ENCODE results near the gene PTPRA.

PTPRA gene

DNA sequence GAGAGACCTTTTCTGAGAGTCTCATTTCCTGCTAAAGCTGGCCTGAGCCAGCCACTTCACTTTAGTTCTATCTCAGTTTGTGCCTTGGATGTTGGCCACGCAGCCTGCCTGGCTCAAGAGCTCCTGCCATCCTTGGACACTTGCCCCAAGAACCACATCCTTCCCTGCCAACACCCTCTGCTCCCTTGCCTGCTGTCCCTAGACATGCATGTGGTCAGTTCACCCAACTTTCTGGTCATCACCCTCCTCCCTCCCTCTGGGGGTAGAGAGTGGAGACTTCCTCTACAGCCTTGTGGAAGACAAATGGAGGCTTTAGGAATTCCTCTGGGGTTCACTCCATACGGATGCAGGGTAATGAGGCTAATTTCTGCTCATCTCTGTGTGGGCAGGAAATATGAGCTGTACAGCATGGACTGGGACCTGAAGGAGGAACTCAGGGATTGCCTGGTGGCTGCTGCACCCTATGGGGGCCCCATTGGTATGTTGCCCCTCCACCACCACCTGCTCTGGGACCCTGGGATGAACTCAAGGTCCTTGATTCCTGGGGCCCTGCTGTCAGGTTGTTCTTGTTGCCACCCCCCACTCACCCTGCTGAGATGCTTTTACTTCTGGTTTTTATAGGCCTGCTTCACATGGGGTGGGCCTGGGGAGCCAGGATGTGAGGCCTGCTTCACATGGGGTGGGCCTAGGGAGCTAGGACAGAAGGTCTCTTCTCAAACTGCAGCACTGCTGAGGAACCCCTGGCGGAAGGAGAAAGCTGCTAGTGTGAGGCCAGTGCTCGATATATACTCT is 13.8 kb upstream of the PTPRA start:
- DNase-seq, result no peak

DNA sequence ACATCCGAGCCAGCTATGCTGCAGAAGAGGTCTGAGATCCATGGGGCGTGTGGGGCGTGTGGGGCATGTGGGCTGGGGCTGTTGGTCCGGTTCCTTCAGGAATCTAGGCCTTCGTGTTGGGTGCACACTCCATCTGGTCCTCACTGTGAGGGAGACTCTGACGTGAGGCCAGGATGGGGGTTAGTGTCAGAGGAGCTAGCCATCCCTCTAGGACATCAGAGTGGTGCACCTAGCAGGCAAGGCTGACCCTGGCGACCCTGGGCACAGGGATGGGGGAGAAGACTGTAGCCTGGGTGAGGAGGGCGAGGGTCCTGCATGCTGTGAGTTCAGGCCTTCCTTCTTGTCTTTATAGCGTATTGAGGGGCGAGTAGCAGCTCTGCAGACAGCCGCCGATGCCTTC is 8.7 kb upstream of the PTPRA start:
- no peak for DNase-seq

DNA sequence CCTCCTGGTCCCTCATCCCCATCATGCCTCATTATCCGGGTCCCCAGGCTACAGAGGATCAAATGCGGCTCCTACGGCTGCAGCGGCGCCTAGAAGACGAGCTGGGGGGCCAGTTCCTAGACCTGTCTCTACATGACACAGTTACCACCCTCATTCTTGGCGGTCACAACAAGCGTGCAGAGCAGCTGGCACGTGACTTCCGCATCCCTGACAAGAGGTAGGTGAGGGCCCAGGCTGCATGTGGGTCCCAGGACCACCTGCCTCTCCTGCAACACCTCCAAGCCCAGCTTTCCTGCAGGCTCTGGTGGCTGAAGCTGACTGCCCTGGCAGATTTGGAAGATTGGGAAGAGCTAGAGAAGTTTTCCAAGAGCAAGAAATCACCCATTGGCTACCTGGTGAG is 8.2 kb upstream of the PTPRA start:
- no peak for DNase-seq

DNA sequence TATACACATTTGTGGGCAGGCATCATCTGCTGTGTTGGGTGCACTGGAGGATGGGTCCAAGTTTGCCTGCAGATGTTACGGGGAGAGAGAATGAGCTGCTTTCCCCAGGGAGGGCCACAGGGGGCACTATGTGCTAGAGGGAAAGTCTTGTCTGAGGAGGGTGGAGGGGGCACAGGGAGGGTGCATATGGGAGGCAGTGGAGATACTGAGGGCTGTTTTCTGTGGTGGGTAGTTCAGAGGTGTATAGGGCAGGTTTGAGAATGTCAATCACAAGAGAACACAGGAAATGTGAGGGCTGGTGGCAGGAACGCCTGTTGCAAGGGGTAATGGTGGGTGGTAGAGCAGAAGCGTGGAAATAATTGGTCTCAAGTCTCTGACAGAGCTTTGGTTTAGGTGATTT is 7.7 kb upstream of the PTPRA start:
- peak; percentile 38 for DNase-seq

DNA sequence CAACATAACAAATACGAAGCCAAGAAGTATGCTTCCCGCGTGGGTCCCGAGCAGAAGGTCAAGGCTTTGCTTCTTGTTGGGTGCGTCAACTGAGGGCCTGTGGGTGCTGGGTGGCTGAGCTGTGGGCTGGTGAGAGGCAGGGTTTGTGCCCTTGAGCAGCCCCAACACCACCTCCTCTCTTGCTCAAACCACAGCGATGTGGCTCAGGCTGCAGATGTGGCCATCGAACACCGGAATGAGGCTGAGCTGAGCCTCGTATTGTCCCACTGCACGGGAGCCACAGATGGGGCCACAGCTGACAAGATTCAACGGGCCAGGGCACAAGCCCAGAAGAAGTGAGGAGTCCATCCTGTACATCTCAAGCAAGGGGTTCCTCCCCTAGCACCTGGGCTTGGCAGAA is 7.0 kb upstream of the PTPRA start:
- DNase-seq, result no peak

DNA sequence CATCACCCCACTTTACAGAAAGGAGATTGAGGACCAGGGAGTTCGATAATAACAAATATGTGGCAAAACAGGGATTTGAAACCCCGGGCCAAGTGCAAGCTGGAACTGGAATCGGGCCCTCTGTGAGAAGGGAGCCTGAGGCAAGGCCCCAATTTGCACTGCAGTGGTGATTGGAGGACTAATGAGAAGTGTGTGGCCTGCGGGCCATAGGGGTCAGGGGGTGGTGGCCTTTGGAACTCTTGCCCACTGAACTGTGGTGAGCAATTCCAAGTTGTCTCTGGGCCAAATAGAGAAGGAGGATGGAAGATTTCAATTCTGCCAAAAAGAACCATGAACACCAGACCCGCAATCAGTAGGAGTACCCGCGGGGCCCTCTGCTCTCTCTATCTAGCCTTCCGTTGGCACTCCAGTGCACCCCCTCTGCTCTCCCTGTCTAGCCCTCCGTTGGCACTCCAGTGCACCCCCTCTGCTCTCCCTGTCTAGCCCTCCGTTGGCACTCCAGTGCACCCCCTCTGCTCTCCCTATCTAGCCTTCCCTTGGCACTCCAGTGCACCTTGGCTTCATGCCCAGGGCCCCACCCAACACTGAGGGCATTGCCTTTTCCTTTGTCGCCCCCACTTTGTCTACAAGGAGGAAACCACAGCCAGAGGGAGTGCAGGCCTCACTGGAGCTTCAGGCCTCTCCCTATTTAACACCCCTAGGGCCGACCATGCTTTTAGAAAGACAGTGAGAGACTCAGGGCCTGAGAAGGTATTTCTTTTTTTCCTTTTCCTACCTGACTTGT is 6.0 kb upstream of the PTPRA start:
- DNase-seq, result no peak

DNA sequence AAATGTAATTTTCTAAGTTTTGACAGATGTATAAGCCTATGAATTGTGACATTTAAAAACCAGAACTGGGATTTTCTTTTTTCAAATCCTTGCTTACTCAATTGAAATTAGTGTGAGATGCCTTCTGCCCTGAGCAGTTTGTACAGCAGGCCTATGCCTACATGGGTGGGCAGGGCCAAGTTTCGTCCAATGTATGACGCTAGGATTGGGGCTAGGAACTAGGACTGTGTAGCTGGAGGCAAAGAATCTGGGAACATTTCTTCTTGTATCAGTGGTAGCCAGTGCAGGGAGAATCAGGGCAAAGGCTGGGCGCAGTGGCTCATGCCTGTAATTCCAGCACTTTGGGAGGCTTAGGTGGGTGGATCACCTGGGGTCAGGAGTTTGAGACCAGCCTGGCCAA is 3.9 kb upstream of the PTPRA start:
- DNase-seq, result no peak

DNA sequence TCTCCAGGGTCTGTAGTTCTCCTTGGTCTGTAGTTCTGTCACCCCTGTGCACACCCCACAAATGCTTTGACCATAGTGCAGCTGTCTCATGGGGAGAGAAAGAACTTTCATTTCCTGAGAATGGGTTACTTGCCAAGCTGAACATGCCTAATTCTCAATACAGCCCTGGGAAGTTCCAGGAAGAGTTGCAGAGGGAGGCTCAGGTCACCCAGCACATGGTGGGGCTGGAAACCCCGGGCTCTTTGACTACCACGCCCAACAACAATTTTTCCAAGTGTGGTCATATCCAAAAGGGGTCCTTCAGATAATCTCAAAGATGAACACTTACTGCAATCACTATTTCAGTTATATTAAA is 2.2 kb upstream of the PTPRA start:
- no peak for DNase-seq

DNA sequence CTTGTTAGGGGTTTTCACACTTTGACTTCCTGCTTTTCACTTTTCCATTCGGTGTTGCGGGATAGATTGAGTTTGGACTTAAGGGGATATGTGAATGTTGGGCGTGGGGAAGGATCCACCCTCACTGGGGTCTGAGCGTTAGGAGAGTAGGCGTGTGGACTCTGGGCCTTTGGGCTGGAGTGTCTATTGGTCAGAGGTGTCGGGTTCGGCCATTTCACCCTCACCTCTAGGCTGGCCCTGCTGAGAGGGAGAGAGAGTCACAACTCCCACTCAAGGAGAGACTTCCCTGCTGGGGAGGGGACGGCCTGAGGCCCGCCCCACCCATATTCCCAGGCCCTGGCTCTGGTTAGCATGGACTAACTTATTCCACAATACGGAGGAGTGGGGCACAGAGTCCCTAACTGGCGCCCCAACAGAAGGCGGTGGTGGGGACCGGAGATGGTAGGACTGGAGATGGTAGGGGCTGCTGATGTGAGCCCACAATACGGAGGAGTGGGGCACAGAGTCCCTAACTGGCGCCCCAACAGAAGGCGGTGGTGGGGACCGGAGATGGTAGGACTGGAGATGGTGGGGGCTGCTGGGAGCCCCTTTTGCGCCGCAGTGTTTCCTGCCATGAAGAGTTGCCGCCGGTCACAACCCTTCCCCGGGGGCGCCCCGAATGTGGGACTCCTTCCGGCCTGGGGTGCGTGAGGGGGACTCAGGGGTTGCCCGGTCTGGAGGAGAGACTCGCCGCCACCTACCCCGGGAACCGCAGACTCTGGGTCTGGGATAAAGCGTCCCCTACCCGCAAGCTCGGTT is 1.4 kb upstream of the PTPRA start:
- no peak for DNase-seq

DNA sequence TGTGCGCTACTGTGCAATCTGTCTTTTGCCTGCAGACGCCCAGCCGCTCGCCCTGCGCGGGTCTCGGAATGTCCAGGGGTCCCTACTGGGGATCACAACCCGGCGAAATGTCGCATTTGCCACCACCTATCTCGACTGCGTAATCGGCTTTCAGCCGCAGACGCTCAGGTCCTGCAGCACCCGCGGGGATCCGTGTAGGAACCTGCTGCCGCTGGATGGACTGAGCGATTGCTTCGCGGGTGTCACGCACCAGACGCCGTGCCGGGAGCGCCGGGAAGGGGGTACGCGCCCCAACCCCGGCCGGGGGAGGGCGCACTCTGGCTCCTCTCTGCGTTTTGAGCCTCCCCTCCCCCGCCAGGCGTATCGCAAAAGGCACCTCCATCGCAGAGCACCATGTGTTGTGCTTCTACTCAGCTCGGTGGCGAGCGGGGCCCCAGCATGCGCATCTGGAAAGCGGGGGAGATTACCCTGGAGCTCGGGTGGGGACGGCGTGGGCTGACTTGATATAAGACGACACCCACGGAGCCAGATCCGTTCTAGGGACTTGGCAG is 747 bp upstream of the PTPRA start:
- DNase-seq, result peak; percentile 79

DNA sequence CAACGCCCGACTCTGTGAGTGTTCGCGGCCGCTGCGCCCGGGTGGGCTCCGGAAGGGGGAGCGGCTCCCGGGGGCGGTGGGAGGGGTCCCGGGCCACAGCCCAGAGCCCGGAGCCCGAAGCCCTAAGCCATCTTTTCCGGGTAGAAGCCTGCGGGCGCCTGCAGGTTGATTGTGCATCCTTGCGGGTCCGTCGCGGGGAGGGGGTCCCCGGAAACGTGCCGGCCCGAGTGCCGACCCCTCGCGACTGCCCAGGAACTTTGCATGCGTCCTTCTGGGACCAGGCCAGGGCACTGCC is 413 bp downstream of the PTPRA start:
- DNase-seq, result peak; percentile 58

DNA sequence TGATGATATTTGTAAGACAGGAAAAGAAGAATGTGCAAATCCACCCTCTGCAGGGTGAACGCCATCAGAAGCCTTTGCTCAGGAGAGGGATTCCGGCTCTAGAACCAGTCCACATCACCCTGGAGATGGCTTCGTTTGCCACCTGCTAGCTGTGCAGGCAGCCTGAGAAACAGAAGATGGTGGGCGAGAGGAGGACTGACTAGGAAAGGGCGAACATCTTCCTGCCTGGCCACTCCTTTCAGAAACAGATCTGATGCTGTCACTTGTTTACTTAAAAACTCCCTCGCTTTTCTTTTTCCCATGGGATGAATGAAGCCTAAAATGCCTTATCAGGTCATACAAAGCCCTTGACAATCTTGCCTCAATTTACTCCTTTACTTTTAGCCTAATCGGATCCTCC is 1.2 kb downstream of the PTPRA start:
- peak; percentile 31 for DNase-seq

DNA sequence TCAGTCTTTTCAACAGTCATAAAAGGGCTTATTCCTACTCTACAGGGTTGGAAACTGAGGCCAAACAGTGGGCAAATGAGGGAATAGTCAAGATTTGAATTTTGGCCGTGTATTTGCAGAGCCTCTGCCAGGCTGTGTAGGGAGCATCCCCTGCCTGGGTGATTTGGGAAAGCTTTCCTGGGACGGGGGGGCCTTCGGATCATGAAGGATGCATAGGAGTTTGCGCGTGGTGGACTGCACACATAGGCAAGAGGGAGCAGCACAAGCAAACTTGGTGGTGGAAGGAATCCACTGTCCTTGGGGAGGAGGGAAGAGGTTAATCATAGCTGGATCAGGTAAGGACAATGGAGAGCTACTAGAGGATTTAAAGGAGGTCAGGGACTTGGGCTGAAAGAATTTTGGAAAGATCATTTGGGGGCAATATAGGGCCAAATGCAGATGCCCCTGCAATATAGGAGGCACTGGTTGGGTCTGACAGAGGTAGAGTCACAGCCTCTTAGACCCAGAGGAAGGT is 2.5 kb downstream of the PTPRA start:
- DNase-seq, result no peak

DNA sequence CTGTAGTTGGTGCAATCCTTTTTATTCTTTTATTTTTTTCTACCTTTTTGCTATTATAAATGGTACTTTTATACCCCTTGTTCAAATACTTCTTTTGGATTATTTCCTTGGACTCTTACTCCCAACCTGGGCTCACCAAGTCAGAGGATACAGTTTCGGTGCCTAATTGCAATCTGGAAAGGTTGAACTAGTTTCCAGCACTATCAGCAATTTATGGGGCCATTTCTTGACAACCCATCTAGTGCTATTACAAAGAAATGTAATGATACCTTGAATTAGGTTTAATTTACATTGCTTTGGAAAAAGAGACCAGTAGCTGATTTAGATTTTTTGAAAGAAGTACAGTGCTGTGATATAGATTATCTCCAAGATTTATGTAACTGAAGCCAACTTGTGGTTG is 5.2 kb downstream of the PTPRA start:
- DNase-seq, result no peak

DNA sequence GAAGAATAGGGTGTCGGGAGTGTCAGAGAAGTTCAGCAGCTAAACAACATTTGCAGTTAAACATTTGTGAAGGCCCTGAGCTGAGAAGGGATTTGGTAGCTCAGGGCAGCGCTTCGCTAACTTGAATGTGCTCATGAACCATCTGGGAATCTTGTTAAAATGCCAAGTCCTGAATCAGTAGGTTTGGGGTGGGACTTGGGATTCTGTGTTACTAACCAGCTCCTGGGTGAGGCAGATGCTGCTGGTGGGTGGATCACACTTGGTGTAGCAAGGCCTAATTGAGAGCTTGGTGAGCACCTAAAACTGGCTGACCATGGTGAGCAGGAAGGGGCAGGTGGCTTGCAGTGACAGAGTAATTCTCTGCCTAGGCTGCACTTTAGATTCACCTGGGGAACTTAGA is 5.9 kb downstream of the PTPRA start:
- DNase-seq, result no peak

DNA sequence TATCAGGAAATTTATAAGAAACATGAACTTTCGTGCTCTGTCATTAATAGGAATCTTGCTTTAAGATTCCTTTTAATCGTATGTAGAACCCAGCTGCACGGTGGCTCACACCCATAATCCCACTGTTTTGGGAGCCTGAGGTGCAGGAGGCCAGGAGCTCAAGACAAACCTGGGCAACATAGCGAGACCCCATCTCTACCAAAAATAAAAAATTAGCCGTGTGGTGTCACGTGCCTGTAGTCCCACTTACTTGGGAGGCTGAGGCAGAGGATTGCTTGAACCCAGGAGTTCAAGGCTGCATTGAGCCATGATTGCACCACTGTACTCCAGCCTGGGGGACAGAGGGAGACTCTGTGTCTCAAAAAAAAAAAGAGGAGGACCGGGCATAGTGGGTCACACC is 7.4 kb downstream of the PTPRA start:
- no peak for DNase-seq

DNA sequence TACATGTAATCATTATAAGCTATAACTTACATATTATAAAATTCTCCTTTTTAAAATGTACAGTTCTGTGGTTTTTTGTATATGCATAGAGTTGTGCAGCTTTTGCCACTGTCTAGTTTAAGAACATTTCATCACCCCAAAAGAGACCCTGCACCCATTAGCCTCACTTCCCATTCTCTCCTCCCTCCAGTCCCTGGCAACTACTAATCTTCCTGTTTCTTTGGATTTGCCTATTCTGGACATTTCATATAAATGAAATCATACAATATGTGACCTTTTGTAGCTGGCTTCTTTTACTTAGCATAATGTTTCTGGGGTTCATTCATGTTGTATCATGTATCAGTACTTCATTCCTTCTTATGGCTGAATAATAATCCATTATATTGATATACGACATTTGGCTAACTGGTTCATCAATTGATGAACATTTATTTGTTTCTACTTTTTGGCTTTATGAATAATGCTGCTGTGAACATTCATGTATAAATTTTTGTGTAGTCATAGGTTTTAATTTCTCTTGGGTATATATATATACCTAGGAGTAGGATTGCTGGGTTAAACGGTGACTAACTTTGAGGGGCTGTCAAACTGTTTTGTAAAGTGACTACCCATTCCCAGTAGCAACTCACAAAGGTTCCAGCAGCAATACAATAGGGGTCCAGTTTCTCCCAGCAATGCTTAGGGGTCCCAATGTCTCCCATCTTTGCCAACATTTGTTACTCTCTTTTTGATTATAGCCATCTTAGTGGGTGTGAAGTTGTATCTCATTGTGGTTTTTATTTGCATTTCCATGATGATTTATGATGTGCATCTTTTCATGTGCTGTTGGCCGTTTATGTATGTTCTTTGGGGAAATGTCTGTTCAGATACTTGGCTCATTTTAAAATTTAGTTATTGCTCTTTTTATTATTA is 10.7 kb downstream of the PTPRA start:
- no peak for DNase-seq

DNA sequence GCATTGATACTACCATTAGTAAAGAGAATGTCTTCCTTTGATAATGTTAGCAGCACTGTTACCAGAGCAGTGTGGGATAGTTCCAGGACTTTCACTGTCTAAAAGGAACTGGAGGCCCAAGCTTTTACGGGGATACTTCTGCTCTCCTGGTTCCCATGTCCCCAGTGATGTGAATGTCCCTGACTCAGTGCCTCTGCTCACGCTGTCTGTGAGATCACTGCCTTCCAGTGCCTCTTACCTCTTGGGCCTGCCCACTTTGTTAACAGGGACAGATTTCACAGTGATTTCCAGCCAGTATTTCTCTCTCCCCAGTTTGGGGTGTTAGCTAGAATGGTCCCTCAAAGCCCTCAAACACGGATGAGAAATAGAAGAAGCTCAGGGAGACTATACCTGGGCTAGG is 14.4 kb downstream of the PTPRA start:
- DNase-seq, result no peak

DNA sequence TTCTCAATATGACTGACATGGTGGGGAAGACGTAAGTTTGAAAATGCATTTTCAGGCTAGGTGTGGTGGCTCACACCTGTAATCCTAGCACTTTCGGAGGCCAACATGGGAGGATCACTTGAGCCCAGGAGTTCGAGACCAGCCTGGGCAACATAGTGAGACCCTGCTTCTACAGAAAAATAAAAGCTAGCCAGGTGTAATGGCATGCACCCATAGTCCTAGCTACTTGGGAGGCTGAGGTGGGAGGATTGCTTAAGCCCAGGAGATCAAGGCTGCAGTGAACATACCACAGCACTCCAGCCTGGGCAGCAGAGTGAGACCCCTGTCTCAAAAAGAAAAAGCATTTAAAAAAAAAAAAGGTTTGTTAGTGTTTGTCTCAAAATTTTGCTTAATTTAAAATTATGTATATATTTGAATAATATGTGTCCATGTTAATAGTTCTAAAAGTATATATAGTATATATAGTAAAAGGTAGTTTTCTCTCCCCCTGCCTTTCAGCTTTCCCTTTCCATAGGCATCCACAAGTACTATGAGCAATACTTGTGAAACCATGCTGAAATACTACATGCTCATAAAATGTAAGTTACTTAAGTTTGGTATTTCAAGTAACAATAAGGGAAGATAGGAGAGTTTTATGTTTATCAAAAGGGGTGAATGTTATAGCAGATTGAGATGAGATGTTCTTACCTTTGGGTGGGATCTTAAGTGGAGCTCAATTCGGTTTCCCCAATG is 15.1 kb downstream of the PTPRA start:
- no peak for DNase-seq

DNA sequence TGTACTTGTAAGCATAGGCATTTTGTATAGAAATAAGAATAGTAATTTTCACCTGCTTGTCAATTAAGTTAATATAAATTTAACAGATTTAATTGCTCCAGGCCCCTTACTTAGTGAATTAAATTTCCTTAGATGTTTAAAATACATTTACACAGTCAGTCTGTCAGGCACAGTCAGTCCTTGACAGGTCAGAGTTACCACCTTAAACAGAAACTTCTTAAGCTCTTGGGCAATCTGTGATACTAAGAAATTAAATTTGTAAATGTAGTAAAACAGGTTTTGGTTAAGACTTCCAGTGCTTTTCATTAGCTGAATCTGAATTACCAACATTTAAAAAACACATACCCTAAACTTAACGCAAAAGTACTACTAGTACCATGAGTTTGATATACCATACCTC is 15.9 kb downstream of the PTPRA start:
- no peak for DNase-seq

DNA sequence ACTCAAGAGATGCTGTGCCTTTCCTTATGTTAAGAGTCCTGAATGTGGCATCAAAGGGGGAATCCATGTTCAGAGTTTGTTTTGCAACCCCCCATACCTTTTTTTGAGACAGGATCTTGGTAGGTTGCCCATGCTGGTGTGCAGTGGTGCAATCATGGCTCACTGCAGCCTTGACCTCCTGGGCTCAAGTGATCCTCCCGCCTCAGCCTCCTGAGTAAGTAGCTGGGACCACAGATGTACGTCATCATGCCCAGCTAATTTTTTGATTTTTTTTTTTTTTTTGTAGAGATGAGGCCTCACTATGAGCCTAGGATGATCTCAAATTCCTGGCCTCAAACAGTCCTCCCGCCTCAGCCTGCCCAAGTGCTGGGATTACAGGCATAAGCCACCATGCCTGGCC is 16.5 kb downstream of the PTPRA start:
- DNase-seq, result no peak

DNA sequence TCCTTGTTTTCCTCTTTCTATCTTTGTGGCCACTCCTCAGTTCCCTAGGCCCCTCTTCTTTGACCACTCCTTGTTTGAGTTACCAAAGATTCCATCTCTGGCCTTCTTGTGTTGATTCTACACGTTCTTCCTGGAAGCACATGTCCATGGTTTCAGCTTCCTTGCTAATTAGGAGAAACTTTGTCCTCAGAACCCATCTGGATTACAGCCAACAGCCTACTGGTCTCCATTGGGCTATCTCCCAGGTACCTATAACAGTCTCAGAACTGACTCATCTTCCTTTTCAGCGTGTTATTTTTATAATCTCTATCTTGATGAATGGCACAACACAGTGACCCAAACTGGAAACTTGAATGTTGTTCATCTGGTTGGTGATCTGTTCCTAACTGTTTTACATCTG is 17.5 kb downstream of the PTPRA start:
- no peak for DNase-seq
